Testis (tissue), 2 donors: ENCODE measurements around the gene SCMH1.

ENCODE experiments used
- CTCF ChIP-seq, 3 experiments: fragments of 450-650 bp in 2 of 3; fragments of 200-600 bp in 1 of 3; sonication (generic) in 1 of 3; IDR thresholded peaks; one replicate each; pipeline ENCODE4 v1.5.1; 2016 to 2019; ENCODE audit warnings: antibody characterized with exemption in 3 of 3, mild to moderate bottlenecking in 2 of 3, moderate library complexity in 1 of 3
- POLR2A ChIP-seq: fragments of 450-650 bp; IDR thresholded peaks from one replicate; pipeline ENCODE4 v1.6.1; 2017; ENCODE audit warnings: antibody characterized with exemption, mild to moderate bottlenecking, moderate library complexity

GRCh38 chr1:41109310-41110197, 132.6 kb downstream of the SCMH1 start:
- no peak for TF ChIP-seq CTCF (IDR thresholded peaks at IDR 0.05)
- no peak for TF ChIP-seq POLR2A
